PFSK-1 (cell line): ENCODE results near the gene DNAH10.

Experiments used
- POLR2AphosphoS5 ChIP-seq: IDR thresholded peaks from 2 replicates; pipeline ENCODE4 v1.6.1; 2012; ENCODE audit warnings: low read depth, mild to moderate bottlenecking, control low read depth, low read length, moderate library complexity
- TF ChIP-seq, protein P1 (sequence below), 2 experiments: IDR thresholded peaks; 2 replicates each; pipeline versions ENCODE4 v1.6.1 to v1.8.0; 2011 to 2012; ENCODE audit warnings: low read depth in 2 of 2, low read length in 2 of 2, control low read depth in 1 of 2, inconsistent platforms in 1 of 2, mild to moderate bottlenecking in 1 of 2, moderate library complexity in 1 of 2; ENCODE audit not compliant: insufficient read depth in 1 of 2

DNA sequence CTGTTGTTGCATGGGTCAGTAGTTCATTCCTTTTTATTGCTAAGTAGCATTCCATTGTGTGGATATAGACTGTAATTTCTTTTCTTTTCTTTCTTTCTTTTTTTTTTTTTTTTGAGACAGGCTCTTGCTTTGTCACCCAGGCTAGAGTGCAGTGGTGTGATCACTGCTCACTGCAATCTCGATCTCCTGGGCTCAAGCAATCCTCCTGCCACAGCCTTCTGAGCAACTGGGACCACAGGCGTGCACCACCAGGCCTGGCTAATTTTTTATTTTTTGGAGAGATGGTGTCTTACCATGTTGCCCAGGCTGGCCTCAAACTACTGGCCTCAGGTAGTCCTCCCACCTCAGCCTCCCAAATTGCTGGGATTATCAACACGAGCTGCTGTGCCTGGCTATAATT lies 44.8 kb upstream of the DNAH10 start:
- no peak for TF ChIP-seq POLR2AphosphoS5
- TF ChIP-seq, protein P1, sequence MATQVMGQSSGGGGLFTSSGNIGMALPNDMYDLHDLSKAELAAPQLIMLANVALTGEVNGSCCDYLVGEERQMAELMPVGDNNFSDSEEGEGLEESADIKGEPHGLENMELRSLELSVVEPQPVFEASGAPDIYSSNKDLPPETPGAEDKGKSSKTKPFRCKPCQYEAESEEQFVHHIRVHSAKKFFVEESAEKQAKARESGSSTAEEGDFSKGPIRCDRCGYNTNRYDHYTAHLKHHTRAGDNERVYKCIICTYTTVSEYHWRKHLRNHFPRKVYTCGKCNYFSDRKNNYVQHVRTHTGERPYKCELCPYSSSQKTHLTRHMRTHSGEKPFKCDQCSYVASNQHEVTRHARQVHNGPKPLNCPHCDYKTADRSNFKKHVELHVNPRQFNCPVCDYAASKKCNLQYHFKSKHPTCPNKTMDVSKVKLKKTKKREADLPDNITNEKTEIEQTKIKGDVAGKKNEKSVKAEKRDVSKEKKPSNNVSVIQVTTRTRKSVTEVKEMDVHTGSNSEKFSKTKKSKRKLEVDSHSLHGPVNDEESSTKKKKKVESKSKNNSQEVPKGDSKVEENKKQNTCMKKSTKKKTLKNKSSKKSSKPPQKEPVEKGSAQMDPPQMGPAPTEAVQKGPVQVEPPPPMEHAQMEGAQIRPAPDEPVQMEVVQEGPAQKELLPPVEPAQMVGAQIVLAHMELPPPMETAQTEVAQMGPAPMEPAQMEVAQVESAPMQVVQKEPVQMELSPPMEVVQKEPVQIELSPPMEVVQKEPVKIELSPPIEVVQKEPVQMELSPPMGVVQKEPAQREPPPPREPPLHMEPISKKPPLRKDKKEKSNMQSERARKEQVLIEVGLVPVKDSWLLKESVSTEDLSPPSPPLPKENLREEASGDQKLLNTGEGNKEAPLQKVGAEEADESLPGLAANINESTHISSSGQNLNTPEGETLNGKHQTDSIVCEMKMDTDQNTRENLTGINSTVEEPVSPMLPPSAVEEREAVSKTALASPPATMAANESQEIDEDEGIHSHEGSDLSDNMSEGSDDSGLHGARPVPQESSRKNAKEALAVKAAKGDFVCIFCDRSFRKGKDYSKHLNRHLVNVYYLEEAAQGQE (IDR thresholded peaks at IDR 0.05; ENCODE audit: insufficient read depth in 1 of 2, low read depth in 2 of 2, low read length in 2 of 2) = no peak
